Measurements from ENCODE around the gene OPA1.
"Not testable (repeated sequence)": the region's sequence is repeated elsewhere in the genome, so short reads cannot be mapped to it uniquely, and the experiment has no call there.

Gene OPA1

DNA sequence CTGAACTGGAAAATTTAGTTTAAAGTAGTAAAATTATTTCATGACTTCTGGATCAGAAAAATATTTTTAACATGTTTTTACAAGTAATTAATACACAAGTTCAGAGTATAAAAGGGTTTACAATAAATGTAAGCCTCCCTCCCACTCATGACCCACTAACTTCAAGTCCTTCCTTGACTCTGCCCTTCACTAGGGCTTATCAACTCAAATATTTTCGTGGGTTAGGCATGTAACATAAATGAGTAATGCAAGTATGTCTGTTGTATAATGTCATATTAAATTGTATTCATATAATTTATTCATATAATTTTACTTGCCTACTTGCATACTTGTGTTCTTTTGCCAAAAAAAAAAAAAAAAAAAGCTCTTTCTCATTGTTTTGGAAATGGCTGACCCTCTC is 3.4 kb upstream of the OPA1 start:
- DNase-seq: no peak

DNA sequence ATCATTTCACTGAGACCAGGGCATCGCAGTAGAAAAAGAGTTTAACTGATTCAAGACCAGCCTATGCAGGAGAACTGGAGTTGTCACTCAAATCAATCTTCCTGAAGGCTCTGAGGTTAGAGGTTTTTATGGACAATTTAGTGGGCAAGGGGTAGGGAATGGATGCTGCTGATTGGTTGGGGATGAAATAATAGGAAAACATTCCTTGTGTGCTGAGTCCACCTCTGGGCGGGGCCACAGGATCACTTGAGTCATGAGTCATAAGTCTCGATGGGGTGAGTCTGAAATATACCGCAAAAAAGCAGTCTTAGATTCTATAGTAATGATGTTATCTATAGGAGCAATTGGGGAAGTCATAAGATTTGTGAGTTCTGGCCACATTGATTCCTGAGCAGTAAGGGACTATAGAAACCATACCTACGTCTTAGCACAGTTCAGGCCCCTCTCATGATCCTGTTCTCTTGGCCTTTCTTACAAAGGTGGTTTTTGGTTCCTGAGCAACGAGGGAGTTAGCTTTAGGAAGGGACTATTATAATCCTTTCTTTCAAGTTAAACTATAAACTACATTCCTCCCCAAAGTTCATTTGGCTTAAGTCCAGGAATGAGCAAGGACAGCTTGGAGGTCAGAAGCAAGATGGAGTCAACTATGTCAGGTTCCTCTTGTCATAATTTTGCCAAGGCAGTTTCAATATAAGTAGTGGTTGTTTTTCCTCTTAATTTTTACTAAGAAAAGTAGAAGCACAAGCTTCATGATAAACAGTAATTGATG is 2.7 kb upstream of the OPA1 start:
- no peak for DNase-seq

GRCh38 chr3:193593668-193594030 is 641 bp downstream of the OPA1 start:
- peak; percentile 21 for DNase-seq

DNA sequence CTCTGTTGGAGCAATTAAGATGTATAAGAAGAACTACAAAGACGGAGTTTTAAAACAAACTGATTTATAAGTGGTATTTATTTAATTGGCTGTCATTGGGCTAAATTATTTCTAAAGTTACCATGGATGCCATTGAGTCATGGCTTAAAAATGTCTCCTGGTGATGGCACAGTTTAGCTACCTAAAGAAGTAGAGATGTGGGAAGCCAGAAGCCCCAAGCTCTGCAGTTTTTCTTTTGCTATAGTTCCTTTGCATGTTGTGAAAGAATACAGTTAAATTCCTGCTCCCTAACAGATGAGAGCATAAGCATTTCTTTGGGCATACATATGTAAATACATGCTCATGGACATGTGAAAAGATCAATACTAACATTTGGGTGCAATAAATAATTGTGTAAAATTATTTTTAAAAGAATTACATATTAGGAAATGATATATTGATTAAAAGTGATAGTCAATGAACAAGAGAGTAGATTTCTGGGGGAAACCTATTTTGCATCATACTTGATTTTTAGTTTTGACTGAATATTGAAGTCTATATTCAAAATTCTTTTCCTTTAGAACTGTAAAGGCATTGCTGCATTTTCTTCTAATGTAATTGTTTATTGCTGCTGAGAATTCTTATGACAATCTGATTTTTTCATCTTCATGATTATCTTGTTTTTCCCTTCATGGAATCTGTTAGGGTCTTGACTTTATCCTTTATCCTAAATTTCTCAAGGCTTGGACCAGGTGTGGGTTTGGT is 2.1 kb downstream of the OPA1 start:
- no peak for DNase-seq

DNA sequence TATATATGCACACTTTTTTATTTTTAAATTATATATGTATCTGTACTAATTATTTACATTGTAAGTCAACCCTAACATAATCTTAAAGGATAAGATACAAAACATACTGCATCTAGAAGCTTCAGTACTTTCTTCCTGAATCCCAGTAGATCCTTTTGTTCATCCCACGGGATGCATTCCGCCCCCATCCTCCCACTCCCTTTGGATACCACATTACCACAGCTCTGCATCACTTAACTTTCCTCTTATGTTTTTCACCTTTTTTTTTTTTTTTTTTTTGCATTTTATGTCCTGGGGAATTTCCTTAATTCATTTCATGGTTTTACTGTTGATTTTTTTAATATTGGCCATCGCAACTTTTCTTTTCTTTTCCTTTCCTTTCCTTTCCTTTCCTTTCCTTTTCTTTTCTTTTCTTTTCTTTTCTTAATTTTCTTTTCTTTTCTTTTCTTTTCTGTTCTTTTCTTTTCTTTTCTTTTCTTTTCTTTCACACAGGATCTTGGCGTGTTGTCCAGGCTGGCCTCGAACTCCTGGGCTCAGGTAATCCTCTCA is 3.0 kb downstream of the OPA1 start:
- DNase-seq: no peak

DNA sequence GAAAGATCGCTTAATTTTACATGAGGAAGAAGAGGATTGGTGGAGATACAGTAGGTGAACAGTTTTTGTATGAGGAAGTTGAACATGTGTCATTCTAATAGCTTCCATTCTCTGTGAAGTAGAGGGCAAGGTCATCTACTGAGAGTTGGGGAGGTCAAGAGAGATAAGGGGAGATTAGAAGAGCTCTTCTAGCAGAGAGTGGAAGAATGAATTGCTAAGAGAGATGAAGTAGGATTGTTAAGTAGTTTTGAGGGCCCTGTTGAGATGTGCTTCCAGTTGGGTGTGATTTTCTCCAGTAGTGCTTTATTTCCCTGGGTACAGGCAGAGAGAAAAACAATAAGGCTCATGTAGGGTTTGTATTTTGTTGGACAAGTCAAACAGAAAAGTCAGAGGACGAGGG is 5.2 kb downstream of the OPA1 start:
- DNase-seq: no peak

GRCh38 chr3:193599393-193599792 is 6.4 kb downstream of the OPA1 start:
- DNase-seq: no peak

GRCh38 chr3:193605876-193606275 is 12.9 kb downstream of the OPA1 start:
- DNase-seq: peak; percentile 71

DNA sequence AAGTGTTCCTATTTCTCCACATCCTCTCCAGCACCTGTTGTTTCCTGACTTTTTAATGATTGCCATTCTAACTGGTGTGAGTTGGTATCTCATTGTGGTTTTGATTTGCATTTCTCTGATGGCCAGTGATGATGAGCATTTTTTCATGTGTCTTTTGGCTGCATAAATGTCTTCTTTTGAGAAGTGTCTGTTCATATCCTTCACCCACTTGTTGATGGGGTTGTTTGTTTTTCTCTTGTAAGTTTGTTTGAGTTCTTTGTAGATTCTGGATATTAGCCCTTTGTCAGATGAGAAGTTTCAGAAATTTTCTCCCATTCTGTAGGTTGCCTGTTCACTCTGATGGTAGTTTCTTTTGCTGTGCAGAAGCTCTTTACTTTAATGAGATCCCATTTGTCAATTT is 13.9 kb downstream of the OPA1 start:
- not testable (repeated sequence) for DNase-seq

GRCh38 chr3:193610516-193610915 is 17.5 kb downstream of the OPA1 start:
- not testable (repeated sequence) for DNase-seq

GRCh38 chr3:193614430-193614829 is 21.4 kb downstream of the OPA1 start:
- no peak for DNase-seq

DNA sequence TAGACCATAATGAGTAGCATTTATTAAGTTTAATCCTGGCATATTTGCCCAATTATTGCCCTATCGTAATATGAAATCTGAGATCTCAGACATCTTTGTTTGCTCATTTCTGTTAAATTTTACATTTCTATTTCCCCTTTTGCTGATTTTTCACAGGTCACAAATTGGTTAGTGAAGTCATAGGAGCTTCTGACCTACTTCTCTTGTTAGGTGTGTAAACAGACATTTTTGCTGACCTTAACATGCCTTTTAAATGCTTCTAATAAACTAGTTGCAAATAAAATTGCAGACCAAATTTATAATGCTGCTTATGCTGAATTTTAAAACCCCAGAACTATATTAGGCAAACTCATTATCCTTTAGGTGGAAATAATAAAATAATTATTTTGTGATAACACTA is 24.6 kb downstream of the OPA1 start:
- no peak for DNase-seq

- no peak for DNase-seq
Measured at GRCh38 chr3:193620057-193620456, 27.0 kb downstream of the OPA1 start.

GRCh38 chr3:193620650-193621049 is 27.6 kb downstream of the OPA1 start:
- no peak for DNase-seq

DNA sequence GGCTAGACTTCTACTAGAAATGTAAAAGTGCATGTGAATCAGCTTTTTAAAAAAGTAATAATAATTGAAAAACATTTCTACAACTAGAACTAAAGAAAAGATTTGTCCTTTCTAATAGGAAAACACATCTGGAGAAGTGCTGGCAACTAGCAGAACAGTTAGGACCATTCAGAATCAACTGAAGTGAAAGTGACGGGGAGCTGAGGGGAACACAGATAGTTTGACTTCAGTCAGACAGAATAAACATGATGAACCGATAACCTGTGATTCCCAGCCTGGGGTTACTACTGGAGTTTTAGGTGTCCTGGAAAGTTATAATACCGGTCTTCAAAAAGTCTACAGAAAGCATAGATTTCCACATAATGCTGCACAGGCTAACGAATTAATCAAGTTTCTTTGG is 28.1 kb downstream of the OPA1 start:
- DNase-seq: no peak

DNA sequence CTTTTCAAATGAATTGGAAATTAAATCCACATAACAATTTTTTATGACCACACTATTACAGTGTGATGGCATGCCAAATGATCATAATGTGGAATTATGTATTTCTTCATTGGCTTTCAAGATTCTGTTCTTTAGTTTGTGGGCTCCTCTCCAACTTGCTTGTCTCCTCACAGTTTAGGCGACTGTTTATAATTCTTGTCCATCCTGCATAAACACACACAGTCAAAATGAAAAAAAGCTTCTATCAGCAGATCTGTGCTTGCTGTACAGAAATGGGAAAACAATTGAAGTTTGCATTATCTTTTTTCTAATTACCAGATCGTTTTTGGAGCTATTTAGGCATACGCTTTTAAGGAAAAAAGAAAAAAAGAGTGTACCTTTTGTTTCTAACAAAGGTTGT is 37.0 kb downstream of the OPA1 start:
- no peak for DNase-seq

- no peak for DNase-seq
Measured at GRCh38 chr3:193637831-193638230, 44.8 kb downstream of the OPA1 start.

DNA sequence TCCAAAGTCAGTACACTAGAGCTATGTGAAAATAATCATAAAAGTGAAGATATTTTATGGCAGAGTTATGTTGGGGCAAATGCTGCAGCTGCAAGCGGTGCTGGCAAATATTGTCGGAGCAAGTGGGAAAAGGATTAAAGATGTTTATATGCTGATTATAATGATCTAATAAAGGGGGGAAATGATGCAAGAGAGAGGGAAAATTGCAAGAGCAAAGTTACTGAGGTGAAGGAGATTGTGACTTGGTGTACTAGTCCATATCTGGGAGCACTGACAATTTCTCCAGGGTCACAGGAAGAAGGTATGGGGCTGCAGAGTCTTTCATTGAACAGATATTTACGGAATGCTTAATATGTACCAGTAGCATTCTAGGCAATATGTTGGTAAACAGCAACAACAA is 45.8 kb downstream of the OPA1 start:
- no peak for DNase-seq

DNA sequence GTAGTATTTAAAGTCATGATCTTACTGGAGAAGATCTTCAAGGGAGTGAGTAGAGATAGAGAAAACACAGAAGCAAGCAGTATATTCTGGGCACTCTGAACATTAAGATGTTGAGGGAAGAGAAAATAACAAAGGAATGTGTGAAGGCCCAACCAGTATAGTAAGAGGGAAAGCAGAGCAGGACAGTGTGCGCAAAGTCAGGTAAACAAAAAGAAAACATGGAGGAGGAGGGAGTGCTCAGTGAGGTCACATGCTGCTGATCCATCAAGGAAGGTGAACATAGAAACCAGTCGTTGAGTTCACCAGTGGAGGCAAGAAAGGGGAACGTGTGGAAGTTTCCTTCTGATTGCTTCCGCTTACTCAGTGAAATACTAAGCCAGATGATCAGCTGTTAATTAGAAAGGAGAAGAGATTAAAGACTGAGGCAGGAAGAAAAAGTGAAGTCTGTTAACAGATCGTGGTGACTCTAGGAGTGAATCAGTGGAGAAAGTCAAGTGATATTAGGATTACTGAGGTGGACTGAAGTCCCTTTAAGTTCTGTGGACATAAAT is 47.2 kb downstream of the OPA1 start:
- no peak for DNase-seq

DNA sequence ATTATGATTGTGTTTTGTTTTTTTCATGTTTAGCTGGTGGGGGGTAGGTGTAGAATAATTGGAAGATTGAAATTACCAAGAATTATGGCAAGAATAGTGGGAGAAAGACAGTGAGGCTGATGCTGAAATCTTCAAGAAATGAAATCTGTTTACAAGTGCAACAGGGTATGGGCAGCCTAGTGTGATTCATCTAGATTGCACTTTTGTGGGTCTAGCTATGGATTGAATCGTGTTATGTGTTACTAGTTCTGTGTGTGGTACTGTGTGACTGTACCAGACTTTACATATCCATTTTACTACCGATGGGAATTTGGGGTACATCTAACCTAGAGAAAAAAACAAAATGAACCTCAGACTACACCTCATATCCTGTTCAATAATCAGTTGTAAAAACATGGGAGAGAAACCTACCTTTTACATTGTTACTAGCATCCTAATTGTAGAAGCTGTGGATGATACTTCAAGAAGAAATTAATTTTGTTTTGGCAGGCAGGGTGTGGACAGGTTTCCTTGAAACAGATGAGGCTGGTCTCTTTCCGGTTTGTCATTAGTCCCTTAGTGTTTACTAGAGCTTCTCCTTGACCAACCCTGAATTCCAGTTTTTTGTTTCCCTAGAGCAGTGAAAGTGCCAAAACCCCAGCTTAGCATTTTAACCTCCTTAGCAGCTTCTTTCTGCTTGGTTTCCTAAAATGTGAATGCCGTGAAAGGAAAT is 47.9 kb downstream of the OPA1 start:
- no peak for DNase-seq

- no peak for DNase-seq
Measured at GRCh38 chr3:193641440-193641775, 48.4 kb downstream of the OPA1 start.

DNA sequence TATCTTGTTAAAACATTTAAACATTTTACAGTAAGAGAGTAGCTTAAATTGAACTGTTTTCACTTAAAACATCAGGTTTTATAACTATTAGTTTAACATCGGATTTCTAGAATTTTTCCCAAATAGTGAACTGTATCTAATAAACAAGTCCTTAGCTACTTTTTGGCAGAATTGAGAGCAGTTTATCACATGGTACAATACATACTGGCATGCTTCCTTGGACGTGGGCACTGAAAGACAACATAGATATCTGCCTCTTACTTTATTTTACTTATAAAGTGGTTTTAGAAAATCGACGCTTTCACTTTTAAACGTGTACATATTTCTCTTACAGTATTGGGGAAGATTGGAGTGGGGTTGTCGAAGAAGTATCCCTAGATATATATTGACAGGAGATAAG is 52.8 kb downstream of the OPA1 start:
- no peak for DNase-seq

- DNase-seq: no peak
Measured at GRCh38 chr3:193648542-193649076, 55.6 kb downstream of the OPA1 start.
